K562 (cell line): ENCODE data around the gene ZSWIM6. TPM values are rescaled to one million over a fixed set of nuclear protein-coding genes. Genes with fewer than 3 reads are reported as not detected.

Experiments used
- ATAC-seq: fragments of 200-7000 bp; cut with Tn5 transposase; 3 replicates; pipeline ENCODE4 v1.9.1; 2020; ENCODE audit warnings: moderate library complexity
- BruUV-seq: library from RNA; stranded (reverse); fragments of 400-500 nt; replicated peaks from 2 replicates; lab custom pipeline; 2021; lab: Mats Ljungman, UMichigan
- CTCF ChIA-PET: fragments of 300-600 bp; formaldehyde crosslinking; extraction: SDS; loops from one replicate; lab custom pipeline; 2021; ENCODE audit warnings: low intra/inter-chr PET ratio; lab: Yijun Ruan, JAX
- POLR2A ChIA-PET: fragments of 300-600, 350-650 bp; sonication (Branson Sonifier 250); formaldehyde crosslinking; extraction: SDS; loops from one replicate; lab custom pipeline; 2021; ENCODE audit warnings: antibody characterized with exemption, inconsistent platforms; lab: Yijun Ruan, JAX
- DNase-seq, 4 experiments: peaks; one replicate each; pipeline versions ENCODE4 v3.0.0 to v3.0.0-alpha.2; 2011 to 2018; ENCODE audit warnings: low spot score in 3 of 4, mixed read lengths in 3 of 4; ENCODE audit errors: extremely low read depth in 1 of 4
- FAIRE-seq: peaks from 2 replicates; lab custom pipeline; 2011; peaks lifted over from hg19 to GRCh38; lab: Jason Lieb, UNC
- H2AFZ ChIP-seq: 2 replicates; pipeline ENCODE4 v1.6.0; 2011; ENCODE audit warnings: low read depth, low read length, control low read depth, inconsistent platforms
- H3K27ac ChIP-seq: fragments of 200-600 bp; 3 replicates; pipeline ENCODE4 v1.8.0; 2011; ENCODE audit warnings: low read depth, mild to moderate bottlenecking, control low read depth, inconsistent platforms, low read length, moderate library complexity, mixed read lengths; ENCODE audit errors: extremely low read depth
- H3K27me3 ChIP-seq, 2 experiments: fragments of 300-600 bp in 1 of 2; 2 replicates in 1 of 2; 3 replicates in 1 of 2; pipeline versions ENCODE4 v1.6.0 to v1.8.0; 2011; ENCODE audit warnings: inconsistent platforms in 2 of 2, low read length in 2 of 2, mild to moderate bottlenecking in 1 of 2, mixed read lengths in 1 of 2, moderate library complexity in 1 of 2; ENCODE audit not compliant: control insufficient read depth in 2 of 2, insufficient read depth in 2 of 2
- H3K36me3 ChIP-seq: fragments of 300-600 bp; 3 replicates; pipeline ENCODE4 v1.8.0; 2011; ENCODE audit warnings: mild to moderate bottlenecking, low read length, inconsistent platforms; ENCODE audit not compliant: control insufficient read depth, insufficient read depth
- H3K4me1 ChIP-seq, 2 experiments: fragments of 200-600 bp in 1 of 2; replicated peaks in 1 of 2; 2 replicates in 1 of 2; 3 replicates in 1 of 2; pipeline versions ENCODE4 v1.5.1 to v1.8.0; 2011; ENCODE audit warnings: inconsistent platforms in 2 of 2, low read length in 2 of 2, mild to moderate bottlenecking in 1 of 2, mixed read lengths in 1 of 2, moderate library complexity in 1 of 2; ENCODE audit not compliant: control insufficient read depth in 2 of 2, insufficient read depth in 2 of 2
- H3K4me2 ChIP-seq: 2 replicates; pipeline ENCODE4 v1.6.1; 2011; ENCODE audit warnings: low read length, control low read depth, inconsistent platforms, mixed read lengths; ENCODE audit not compliant: insufficient read depth
- H3K4me3 ChIP-seq: fragments of 200-600 bp; sonication (generic), shearing (Covaris generic); 2 replicates; pipeline ENCODE4 v1.5.1; 2016; ENCODE audit warnings: control low read depth, inconsistent platforms
- H3K79me2 ChIP-seq: fragments of 200-600 bp; 3 replicates; pipeline ENCODE4 v1.8.0; 2011; ENCODE audit warnings: low read length, inconsistent platforms; ENCODE audit not compliant: control insufficient read depth, insufficient read depth
- H3K9ac ChIP-seq, 2 experiments: 2 replicates each; pipeline versions ENCODE4 v1.6.0 to v1.6.1; 2011; ENCODE audit warnings: low read depth in 2 of 2, low read length in 2 of 2, control low read depth in 1 of 2, inconsistent platforms in 1 of 2, mild to moderate bottlenecking in 1 of 2, mixed read lengths in 1 of 2; ENCODE audit not compliant: insufficient read depth in 1 of 2
- H3K9me1 ChIP-seq: one replicate; pipeline ENCODE4 v1.6.0; 2011; ENCODE audit warnings: inconsistent platforms, mild to moderate bottlenecking, low read length, moderate library complexity; ENCODE audit not compliant: control insufficient read depth, insufficient read depth
- H3K9me3 ChIP-seq: replicated peaks from 2 replicates; pipeline ENCODE4 v1.5.1; 2011; ENCODE audit warnings: low read depth, low read length, inconsistent platforms; ENCODE audit not compliant: control insufficient read depth, insufficient read depth
- H4K20me1 ChIP-seq: replicated peaks from 2 replicates; pipeline ENCODE4 v1.6.1; 2011; ENCODE audit warnings: low read length, inconsistent platforms, mixed read lengths; ENCODE audit not compliant: control insufficient read depth, insufficient read depth
- BCL6 ChIP-seq: fragments of 250-450 bp; sonication (Bioruptor Pico); IDR thresholded peaks from 2 replicates; pipeline ENCODE4 v1.4.0; 2020
- CREB1 ChIP-seq, 2 experiments: sonication (generic) in 1 of 2; formaldehyde crosslinking in 1 of 2; IDR thresholded peaks; 2 replicates each; pipeline versions ENCODE4 v1.6.1 to v1.8.0; 2012 to 2022; ENCODE audit warnings: inconsistent platforms in 1 of 2, mild to moderate bottlenecking in 1 of 2, missing genetic modification reagents in 1 of 2, moderate library complexity in 1 of 2
- EHMT2 ChIP-seq: fragments of 450-650 bp; IDR thresholded peaks from 2 replicates; pipeline ENCODE4 v1.6.1; 2018; ENCODE audit warnings: antibody characterized with exemption
- NEUROD1 ChIP-seq: fragments of 150-350 bp; IDR thresholded peaks from 2 replicates; pipeline ENCODE4 v1.6.1; 2014; ENCODE audit warnings: borderline replicate concordance, low read length, low read depth; ENCODE audit not compliant: partially characterized antibody
- RBM39 ChIP-seq: fragments of 200-400 bp; formaldehyde crosslinking; optimal IDR thresholded peaks from 2 replicates; pipeline ENCODE3; 2018; ENCODE audit warnings: low read depth, low read length
- SREBF1 ChIP-seq: fragments of 150-350 bp; IDR thresholded peaks from 2 replicates; pipeline ENCODE4 v1.6.1; 2014; ENCODE audit warnings: antibody characterized with exemption, low read depth, low read length, borderline replicate concordance
- WGBS: fragments of 100-300 bp; shearing (Covaris generic); methylation state at CpG from one replicate; pipeline ENCODE4 v1.1.6; 2016; ENCODE audit warnings: low coverage, mixed read lengths; ENCODE audit not compliant: insufficient coverage; ENCODE audit errors: missing lambda C conversion rate; 5-methylcytosine and 5-hydroxymethylcytosine counted together
- in situ Hi-C: fragments of 300-500 bp; cut with MboI; formaldehyde crosslinking; loops from 4 replicates; pipeline ENCODE4 v1.15.0; 2018; ENCODE audit warnings: inconsistent platforms, mixed read lengths
- intact Hi-C: fragments of 100-400 bp; cut with micrococcal nuclease; formaldehyde crosslinking; loops from 2 replicates; pipeline ENCODE4 v1.14.2; 2022
- polyA plus RNA-seq, 8 experiments: library from polyadenylated mRNA; depleted of rRNA in 4 of 8; stranded (reverse) in 5 of 8; unstranded in 3 of 8; fragments of >200 nt; fragmentation: Nextera tagmentation in 2 of 8; fragmentation: Illumina TruSeq in 1 of 8; extraction: Ambion mirVana in 2 of 8; extraction: Trizol in 1 of 8; gene quantifications; 2 replicates each; pipeline versions ENCODE4 v1.2.1 to v1.2.3, GENCODE V29; 2011 to 2014; ENCODE audit warnings: inconsistent platforms in 1 of 8, missing spikeins in 1 of 8
- total RNA-seq, 7 experiments: library from RNA; depleted of rRNA in 6 of 7; stranded (reverse); fragments of >200 nt in 6 of 7; fragmentation: Illumina TruSeq in 2 of 7; extraction: Trizol in 2 of 7; gene quantifications; 2 replicates each; pipeline versions ENCODE4 v1.2.1 to v1.2.3, GENCODE V29; 2011 to 2021; ENCODE audit warnings: low replicate concordance in 1 of 7
- TF ChIP-seq, protein P1 (sequence below), 3 experiments: fragments of 200-800 bp in 1 of 3; sonication (Bioruptor generic) in 1 of 3; sonication (generic) in 1 of 3; formaldehyde crosslinking in 1 of 3; IDR thresholded peaks; 2 replicates each; pipeline versions ENCODE4 v1.6.1 to v1.8.0; 2016 to 2022; ENCODE audit warnings: mild to moderate bottlenecking in 2 of 3, missing compliant biosample characterization in 2 of 3, missing genetic modification characterization in 2 of 3, missing genetic modification reagents in 1 of 3
- TF ChIP-seq, protein P2 (sequence below), 2 experiments: fragments of 450-650 bp; IDR thresholded peaks; 2 replicates each; pipeline ENCODE4 v1.6.1; 2016; ENCODE audit warnings: mild to moderate bottlenecking in 2 of 2, borderline replicate concordance in 1 of 2, low read depth in 1 of 2, moderate library complexity in 1 of 2
- TF ChIP-seq, protein P3 (sequence below): fragments of 250-450 bp; sonication (Bioruptor Pico); IDR thresholded peaks from 2 replicates; pipeline ENCODE4 v1.9.0; 2021; ENCODE audit warnings: mild to moderate bottlenecking
- TF ChIP-seq, protein P4 (sequence below): sonication (generic); formaldehyde crosslinking; IDR thresholded peaks from 2 replicates; pipeline ENCODE4 v1.9.0; 2022; ENCODE audit warnings: mild to moderate bottlenecking, missing genetic modification reagents

The ZSWIM6 gene
- total and polyA plus RNA-seq, 9 of the 15 experiments (the other 6 are each of a cell fraction or from before 2014, with no cell fraction given), result 0.81 to 3.2 (median 2.0) TPM

DNA sequence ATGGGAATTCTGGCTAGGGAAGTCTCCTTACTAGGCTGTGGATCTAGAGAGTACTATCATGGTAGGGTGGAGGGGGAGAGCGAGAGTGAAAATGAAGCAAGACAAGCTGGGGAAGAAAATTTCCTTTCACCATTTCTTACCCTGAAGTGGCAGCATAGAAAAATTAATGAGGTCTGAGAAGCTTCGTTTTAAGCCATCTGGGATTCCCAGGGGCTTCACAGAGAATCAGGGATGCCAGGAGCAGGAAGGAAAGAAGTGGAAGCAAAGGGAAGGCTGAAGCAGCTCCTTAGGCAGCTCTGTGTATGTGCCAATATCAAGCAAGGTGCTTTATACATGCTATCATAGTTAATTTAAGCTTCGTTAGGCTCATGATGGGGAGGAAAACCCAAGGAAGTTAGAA is 169.9 kb downstream of the ZSWIM6 start:
- no peaks in the 10 kb centered on the region for H3K9me3 ChIP-seq
- no peaks in the 10 kb centered on the region for H3K4me1 ChIP-seq
- FAIRE-seq (no peak), ATAC-seq (no peak), DNase-seq (no peak)
- peaks cover 2 to 3% of the 10 kb centered on the region in 2 experiments; a peak in 2 of 5 replicates for H3K27me3 ChIP-seq
- H3K9me1 ChIP-seq, result no peaks in the 10 kb centered on the region
- CTCF ChIA-PET, result no interaction called here
- intact Hi-C loops (no loop called here), in situ Hi-C loops (no loop called here)
- no TSS peak for BruUV-seq
- WGBS, result 0% methylated on average over 3 of the region's 3 CpGs
- no peaks in the 10 kb centered on the region for H3K36me3 ChIP-seq
- H3K27ac ChIP-seq, result no peak overlapping the region
- H2AFZ ChIP-seq, result no peak overlapping the region
- no peak overlapping the region for H3K4me2 ChIP-seq
- H3K4me3 ChIP-seq, result no peak overlapping the region
- H3K9ac ChIP-seq, result no peak overlapping the region
- no peaks in the 10 kb centered on the region for H4K20me1 ChIP-seq
- no peaks in the 10 kb centered on the region for H3K79me2 ChIP-seq
- POLR2A ChIA-PET, result interaction anchor here (0.5 to 0.7 kb wide), 2 partner anchors 17 to 467 kb away, joined by 3 read pairs; no protein-coding TSS in a partner anchor
- no peak for TF ChIP-seq BCL6 (CRISPR knock-in tag)
- TF ChIP-seq, protein P1, sequence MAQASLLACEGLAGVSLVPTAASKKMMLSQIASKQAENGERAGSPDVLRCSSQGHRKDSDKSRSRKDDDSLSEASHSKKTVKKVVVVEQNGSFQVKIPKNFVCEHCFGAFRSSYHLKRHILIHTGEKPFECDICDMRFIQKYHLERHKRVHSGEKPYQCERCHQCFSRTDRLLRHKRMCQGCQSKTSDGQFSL (CRISPR knock-in tag; IDR thresholded peaks at IDR 0.05), result no peak
- TF ChIP-seq, protein P1 (tag; IDR thresholded peaks at IDR 0.05), result no peak
- no peak for TF ChIP-seq CREB1 (IDR thresholded peaks at IDR 0.05)
- no peak for TF ChIP-seq CREB1 (CRISPR knock-in tag; IDR thresholded peaks at IDR 0.05)
- TF ChIP-seq, protein P2, sequence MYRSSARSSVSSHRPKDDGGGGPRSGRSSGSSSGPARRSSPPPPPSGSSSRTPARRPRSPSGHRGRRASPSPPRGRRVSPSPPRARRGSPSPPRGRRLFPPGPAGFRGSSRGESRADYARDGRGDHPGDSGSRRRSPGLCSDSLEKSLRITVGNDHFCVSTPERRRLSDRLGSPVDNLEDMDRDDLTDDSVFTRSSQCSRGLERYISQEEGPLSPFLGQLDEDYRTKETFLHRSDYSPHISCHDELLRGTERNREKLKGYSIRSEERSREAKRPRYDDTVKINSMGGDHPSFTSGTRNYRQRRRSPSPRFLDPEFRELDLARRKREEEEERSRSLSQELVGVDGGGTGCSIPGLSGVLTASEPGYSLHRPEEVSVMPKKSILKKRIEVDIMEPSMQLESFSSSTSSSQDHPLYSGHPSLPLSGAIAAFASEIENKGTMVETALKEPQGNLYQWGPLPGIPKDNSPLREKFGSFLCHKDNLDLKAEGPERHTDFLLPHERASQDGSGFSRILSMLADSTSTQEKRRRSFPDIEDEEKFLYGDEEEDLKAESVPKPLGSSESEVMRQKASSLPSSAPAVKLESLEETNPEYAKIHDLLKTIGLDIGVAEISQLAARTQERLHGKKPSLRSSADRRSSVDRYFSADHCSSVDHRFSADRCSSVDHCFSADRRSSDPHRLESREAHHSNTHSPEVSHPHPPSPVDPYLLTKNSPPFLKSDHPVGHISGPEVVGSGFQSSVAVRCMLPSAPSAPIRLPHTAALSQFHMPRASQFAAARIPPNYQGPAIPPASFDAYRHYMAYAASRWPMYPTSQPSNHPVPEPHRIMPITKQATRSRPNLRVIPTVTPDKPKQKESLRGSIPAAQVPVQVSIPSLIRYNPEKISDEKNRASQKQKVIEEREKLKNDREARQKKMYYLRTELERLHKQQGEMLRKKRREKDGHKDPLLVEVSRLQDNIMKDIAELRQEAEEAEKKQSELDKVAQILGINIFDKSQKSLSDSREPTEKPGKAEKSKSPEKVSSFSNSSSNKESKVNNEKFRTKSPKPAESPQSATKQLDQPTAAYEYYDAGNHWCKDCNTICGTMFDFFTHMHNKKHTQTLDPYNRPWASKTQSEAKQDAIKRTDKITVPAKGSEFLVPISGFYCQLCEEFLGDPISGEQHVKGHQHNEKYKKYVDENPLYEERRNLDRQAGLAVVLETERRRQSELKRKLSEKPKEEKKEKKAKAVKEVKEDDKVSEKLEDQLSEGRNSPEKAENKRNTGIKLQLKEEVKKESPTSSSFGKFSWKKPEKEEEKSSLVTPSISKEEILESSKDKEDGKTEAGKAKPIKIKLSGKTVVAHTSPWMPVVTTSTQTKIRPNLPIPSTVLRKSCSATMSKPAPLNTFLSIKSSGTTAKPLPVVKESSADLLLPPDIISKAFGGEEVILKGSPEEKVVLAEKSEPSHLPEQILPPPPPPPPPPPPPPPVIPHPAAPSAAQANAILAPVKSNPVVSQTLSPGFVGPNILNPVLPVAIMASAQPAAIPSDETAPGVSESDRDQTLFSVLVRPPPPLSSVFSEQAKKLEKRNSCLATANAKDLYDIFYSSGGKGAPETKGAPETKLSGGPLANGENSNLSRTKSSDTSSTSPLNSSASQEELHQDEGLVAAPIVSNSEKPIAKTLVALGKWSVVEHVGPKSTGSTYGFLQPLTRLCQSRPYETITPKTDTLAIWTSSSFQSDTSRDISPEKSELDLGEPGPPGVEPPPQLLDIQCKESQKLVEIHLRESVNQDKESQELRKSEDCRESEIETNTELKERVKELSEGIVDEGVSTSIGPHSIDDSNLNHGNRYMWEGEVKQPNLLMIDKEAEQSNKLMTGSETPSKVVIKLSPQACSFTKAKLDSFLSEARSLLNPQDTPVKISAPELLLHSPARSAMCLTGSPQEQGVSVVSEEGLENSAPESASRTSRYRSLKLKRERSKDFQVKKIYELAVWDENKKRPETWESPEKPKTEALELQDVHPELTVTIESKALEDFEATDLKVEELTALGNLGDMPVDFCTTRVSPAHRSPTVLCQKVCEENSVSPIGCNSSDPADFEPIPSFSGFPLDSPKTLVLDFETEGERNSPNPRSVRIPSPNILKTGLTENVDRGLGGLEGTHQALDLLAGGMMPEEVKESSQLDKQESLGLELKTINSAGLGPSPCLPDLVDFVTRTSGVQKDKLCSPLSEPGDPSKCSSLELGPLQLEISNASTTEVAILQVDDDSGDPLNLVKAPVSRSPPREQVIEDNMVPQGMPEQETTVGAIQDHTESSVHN (IDR thresholded peaks at IDR 0.05; ENCODE audit: borderline replicate concordance in 1 of 2, low read depth in 1 of 2), result no peak
- TF ChIP-seq NEUROD1, result no peak
- TF ChIP-seq RBM39, result no peak
- TF ChIP-seq EHMT2, result no peak
- no peak for TF ChIP-seq SREBF1
- TF ChIP-seq, protein P3, sequence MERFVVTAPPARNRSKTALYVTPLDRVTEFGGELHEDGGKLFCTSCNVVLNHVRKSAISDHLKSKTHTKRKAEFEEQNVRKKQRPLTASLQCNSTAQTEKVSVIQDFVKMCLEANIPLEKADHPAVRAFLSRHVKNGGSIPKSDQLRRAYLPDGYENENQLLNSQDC, result no peak
- TF ChIP-seq, protein P4, sequence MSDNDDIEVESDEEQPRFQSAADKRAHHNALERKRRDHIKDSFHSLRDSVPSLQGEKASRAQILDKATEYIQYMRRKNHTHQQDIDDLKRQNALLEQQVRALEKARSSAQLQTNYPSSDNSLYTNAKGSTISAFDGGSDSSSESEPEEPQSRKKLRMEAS (CRISPR knock-in tag), result no peak
